ENCODE results near the gene DYNLRB2.
A peak's percentile ranks its signal among the peaks of the same experiment; 100 is the strongest.

DYNLRB2 gene

DNA sequence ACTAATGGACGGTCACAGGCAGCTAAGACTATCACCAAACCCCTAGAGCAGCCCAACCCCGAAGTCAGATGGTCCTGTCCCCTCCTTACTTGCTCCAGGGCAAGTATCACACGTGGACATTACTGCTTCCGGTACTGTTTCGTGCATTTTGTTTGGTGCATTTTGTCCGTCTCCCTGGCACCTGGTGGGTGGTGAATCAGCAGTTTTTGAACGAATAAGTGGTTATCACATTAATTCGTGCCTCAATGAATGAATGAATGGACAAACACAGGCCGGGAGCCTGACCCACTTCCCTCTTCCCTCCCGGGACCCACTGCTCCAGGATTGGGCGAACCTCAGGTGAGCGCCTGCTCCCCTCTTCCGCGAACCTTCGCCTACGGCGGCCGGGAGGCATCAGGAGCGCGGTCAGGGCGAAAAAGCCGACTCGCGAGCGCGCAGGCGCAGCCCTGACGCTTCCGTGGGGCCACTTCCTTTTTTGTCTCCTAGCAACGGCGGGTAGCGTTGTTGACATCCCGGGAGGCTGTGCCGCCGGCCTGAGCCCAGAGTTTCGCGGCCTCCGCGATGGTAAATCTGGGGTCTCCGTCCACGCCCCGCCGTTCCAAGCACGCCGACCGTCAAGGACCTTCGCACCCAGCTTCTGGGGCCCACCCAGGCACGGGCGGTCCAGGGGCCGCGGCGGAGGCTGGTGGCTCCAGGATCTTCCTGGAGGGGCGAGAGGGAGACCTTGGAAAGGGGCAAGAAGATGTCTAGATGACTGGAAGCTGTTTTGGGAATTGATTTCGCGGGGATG lies at the start of gene DYNLRB2:
DYNLRB2 (plus strand) TSS at position 478 of the 790 bp plus-strand sequence; CDS start at position 562, 84 bp downstream.
- peak; percentile 75 to 86 for DNase-seq (ENCODE audit: low read depth in 2 of 2)

- DNase-seq (ENCODE audit: low read depth in 2 of 2): no peak
Observed at GRCh38 chr16:80500116-80500859, 40.5 kb upstream of the DYNLRB2 start.

DNA sequence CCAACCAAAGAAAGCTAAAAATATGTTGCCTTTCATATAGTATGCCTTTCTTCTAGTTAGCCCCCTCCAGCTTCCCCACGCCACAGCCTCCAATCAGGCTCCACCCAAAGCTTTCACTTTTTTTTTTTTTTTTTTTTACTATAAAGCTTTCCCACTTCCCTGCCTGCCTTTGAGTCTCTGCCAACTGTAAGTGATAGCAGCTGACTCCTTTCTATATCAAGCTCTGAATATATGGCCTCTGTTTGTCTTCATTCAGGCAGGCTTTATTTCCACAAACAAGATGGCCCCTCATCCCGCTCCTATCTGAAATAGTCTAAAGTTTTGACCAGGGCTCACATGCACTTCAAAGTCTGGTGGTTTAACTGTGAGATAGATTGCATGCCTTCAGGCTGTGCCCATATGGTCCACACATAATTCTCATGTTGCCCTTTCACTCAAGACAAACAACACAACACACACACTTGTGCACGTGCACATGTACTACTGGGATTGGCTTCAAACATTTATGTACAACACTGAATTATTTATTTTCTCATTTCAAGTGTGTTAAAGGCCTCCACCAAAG lies 39.8 kb upstream of the DYNLRB2 start:
- no peak for DNase-seq (ENCODE audit: low read depth in 2 of 2)

DNA sequence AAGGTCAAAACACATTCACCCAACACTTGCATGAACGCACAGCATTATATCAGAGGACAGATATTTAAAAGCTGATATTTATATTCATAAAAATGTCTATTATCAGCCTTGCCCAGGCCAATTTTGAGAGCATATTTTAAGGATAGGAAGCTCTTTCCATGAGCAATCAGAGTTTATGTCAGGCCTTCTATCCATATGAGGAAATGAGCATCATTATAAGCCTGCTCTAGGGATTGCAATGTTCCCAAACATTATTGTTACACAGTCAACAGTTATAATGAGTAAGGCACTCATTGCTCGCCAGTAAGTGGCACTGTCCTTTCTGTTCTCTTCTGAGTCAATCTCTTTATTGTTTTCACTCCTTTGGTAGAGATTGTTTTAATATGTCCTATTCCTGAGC lies 37.7 kb upstream of the DYNLRB2 start:
- DNase-seq (ENCODE audit: low read depth in 2 of 2): no peak

DNA sequence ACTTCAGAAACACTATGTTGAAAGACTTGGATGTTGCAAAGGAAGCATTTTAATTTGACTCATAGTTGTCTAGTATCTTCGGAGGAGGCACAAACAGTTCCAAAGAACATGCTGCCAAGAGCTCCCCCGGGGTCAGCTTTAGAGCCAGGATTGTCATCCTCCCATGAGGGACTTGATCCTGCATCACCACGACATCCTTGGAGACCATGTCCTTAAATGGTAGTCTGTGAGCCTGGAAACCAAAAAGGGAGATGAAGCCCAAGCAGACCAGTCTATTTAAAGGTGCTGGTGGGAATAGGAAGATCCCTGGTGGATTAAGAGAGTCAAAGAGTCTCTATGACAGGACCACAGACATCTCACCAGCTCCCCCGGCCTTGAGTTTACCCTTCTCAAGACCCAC lies 33.3 kb upstream of the DYNLRB2 start:
- no peak for DNase-seq (ENCODE audit: low read depth in 2 of 2)

GRCh38 chr16:80509872-80510271 lies 30.9 kb upstream of the DYNLRB2 start:
- DNase-seq (ENCODE audit: low read depth in 2 of 2): no peak

- no peak for DNase-seq (ENCODE audit: low read depth in 2 of 2)
Observed at GRCh38 chr16:80511824-80512592, 28.8 kb upstream of the DYNLRB2 start.

GRCh38 chr16:80512593-80512853 lies 28.3 kb upstream of the DYNLRB2 start:
- DNase-seq (ENCODE audit: low read depth in 2 of 2): no peak

GRCh38 chr16:80515374-80515773 lies 25.4 kb upstream of the DYNLRB2 start:
- no peak for DNase-seq (ENCODE audit: low read depth in 2 of 2)

DNA sequence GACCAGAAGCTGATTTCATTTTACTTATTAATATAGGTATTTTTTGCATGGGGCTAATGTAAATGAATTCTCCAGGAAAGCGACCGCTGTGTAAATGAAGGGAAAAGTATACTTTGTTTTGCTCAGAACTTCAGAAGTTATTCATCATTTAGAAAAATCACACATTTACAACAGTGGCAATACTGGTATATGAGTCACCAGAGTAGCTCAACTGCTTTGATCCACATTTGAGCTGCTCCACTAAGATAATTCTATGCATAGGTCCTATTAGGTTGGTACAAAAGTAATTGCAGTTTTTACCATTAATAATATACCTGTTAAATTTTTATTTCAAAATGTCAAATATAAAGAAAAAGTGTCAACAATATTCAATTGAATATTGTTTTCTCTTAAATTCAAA lies 22.9 kb upstream of the DYNLRB2 start:
- DNase-seq (ENCODE audit: low read depth in 2 of 2): no peak

- DNase-seq (ENCODE audit: low read depth in 2 of 2): no peak
Observed at GRCh38 chr16:80518436-80518835, 22.4 kb upstream of the DYNLRB2 start.

GRCh38 chr16:80519189-80519588 lies 21.6 kb upstream of the DYNLRB2 start:
- no peak for DNase-seq (ENCODE audit: low read depth in 2 of 2)

GRCh38 chr16:80525420-80525819 lies 15.4 kb upstream of the DYNLRB2 start:
- DNase-seq (ENCODE audit: low read depth in 2 of 2): no peak

DNA sequence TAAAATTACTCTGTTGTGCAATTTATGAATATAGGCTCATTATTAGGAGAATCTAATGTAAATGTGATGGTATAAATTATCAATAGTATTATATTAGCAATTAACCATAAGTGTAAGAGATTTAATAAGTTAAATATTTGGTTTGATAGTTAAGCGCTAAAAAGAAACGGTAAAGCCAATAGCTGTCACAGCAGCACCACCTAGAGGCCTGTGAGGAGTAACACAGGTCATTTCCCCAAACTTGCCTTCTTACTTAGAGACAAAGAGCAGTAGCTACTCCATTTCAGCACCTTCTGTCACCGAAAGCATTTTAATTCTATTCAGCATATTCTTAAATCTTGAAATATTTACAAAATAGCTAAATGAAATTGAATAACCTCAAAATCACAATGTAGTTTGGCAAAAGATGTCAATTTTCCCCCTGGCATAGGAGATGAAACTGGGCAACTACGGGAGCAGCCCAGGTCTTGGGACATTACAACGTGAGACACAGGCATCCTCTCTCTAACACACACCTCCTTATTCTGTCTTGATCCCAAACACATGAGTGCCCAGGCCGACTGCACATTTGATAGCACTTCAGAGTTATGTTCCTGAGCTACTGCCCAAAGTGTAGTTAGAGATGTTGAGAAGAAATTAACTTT lies 14.3 kb upstream of the DYNLRB2 start:
- DNase-seq (ENCODE audit: low read depth in 2 of 2): peak; percentile 28 to 50

GRCh38 chr16:80527297-80527696 lies 13.5 kb upstream of the DYNLRB2 start:
- peak; percentile 18 to 25 for DNase-seq (ENCODE audit: low read depth in 2 of 2)

DNA sequence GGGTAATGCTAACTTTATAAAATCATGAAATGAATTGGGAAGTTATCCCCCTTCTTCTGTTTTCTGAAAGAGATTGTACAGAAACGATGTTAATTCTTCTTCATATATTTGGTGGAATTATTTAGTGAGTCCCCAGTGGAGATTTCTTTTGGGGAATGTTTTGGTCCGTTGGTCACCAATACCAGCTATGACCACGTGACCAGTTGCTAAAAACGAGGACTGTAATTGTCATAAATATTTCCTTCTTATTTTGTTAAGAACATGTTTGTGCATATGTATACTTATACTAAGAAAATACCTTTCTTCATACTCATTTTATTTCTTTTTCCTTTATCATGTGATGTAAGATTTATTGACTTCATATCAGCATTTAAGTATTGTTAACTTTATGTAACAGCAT lies 10.3 kb upstream of the DYNLRB2 start:
- DNase-seq (ENCODE audit: low read depth in 2 of 2): no peak

DNA sequence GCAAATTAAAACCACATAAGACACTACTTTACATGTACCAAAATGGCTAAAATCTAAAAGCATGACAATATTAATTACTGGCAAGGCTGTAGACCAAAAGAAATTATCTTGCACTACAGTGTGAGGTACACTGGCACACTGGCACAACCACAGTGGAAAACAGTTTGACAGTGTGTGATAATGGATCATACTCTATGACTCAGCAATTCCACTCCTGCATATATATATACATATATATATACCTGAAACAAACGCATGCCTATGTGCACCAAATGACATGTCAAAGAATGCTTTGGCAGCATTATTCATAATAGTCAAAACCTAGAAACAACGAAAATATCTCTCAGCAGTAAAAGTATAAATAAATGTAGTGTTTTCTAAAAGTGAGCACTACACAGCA lies 4.6 kb upstream of the DYNLRB2 start:
- no peak for DNase-seq (ENCODE audit: low read depth in 2 of 2)

DNA sequence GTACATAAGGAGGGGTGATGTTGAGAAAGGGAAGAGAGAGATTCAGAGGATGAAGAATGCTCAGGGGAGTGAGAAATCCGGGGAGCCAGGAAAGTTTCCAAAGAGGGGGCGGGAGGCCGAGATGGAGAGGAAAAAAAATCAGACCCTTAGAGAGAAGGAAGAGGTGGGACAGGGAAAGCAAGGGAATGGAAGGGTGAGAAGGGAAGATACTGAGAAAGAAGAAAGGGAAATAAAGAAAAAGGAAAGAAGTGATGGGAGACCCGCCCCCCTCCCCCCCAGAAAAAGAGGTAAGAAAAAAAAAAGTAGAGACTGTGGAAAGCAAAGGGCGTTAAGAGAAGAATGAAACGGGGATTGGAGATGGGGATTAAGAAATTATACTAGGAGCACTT lies 507 bp downstream of the DYNLRB2 start:
- DNase-seq (ENCODE audit: low read depth in 2 of 2): no peak

DNA sequence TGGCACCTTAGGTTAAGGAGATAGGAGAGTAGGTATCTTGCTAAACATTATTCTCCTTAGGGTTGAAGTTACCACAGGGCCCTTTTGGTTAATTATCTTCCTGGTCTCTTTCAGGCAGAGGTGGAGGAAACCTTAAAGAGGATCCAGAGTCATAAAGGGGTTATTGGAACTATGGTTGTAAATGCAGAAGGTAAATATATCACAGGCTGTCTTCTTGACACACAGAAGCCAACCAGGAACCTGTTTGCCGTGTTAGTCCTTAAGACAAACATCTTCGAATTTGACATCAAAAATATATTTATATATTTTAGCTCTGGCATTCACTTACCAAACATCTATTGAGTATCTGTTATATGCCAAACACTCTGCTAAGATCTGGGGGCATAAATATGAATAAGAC lies 2.4 kb downstream of the DYNLRB2 start:
- DNase-seq (ENCODE audit: low read depth in 2 of 2): no peak

- no peak for DNase-seq (ENCODE audit: low read depth in 2 of 2)
Observed at GRCh38 chr16:80544326-80544725, 3.5 kb downstream of the DYNLRB2 start.

DNA sequence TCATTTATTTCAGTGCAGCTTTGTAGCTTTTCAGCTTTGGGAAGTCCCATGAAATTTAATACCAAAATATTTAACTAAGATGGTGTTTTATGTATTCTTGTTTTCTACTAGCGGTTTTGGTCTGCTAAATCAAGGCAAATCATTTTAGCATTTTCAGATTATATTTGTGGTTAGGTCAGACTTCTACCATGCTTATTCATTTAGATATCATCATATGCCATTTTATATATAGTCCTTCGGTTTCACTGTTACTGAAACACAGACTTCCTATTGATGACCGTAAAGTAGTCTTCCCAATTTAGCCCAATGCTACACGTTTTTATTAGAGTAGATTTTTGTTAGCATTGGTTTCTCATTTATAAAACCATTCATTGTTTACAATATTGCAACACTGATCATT lies 5.5 kb downstream of the DYNLRB2 start:
- no peak for DNase-seq (ENCODE audit: low read depth in 2 of 2)

DNA sequence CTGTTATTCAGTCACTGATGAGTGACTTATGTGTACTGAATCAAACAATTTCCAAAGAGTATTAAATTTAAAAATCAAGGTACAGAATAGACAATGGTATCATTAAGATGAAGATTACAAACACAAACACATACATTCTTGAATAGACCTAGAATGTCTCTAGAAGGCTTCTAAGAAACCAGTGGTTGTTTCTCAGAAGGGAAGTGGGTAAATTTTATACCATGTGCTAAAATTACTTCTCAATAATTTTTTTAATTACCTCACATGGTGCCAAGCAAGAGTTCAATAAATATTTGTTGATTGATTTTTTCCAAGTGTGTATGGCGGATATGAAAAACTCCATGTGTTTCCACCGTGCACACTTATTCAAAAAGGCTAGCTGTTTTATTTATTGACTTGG lies 6.4 kb downstream of the DYNLRB2 start:
- DNase-seq (ENCODE audit: low read depth in 2 of 2): no peak

All from activated CD4-positive, alpha-beta T cell treated with anti-CD3 and anti-CD28 coated beads for 24 hours (primary cell).